Measurements from ENCODE around the gene FAM13A.

DNA sequence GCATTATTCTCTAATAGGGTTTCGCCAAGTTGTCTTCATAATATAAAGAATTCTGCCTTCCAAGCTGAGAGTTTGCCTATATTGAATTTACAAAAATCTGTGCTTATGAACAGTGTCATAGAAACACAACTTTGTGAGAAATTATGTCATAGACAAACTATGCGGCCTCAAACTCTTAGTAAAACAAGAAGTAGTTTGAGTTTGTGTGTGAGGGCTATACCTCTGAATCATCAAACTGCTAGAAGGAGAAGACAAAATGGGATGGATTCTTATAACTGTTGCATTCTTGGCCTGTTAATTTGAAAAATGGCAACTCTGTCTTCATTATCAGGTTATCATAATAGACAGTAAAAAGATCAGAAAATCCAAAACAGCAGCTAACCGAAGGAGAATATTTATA, 313.3 kb downstream of the FAM13A start:
- TF ChIP-seq C11orf30 (IDR thresholded peaks at IDR 0.05; ENCODE audit: low read depth) (no peak), HDAC2 (IDR thresholded peaks at IDR 0.05) (no peak), TCF7 (IDR thresholded peaks at IDR 0.05; ENCODE audit: borderline replicate concordance) (no peak)

Measured in K562 (cell line).